Mammary epithelial cell (primary cell): Measurements from ENCODE around the gene CEP112.

ENCODE experiments used
- EZH2 ChIP-seq: IDR thresholded peaks from 2 replicates; pipeline ENCODE4 v1.6.1; 2012; ENCODE audit warnings: low read length, inconsistent platforms, borderline replicate concordance
- TF ChIP-seq, protein P1 (sequence below), 2 donors: IDR thresholded peaks in 1 of 2; conservative IDR thresholded peaks in 1 of 2; 2 replicates each; pipeline ENCODE4 v1.5.1; 2011 to 2012; ENCODE audit warnings: inconsistent platforms in 2 of 2, low read length in 2 of 2, mild to moderate bottlenecking in 2 of 2, control low read depth in 1 of 2, low read depth in 1 of 2; ENCODE audit not compliant: insufficient read depth in 1 of 2; ENCODE audit errors: extremely low read depth in 1 of 2

DNA sequence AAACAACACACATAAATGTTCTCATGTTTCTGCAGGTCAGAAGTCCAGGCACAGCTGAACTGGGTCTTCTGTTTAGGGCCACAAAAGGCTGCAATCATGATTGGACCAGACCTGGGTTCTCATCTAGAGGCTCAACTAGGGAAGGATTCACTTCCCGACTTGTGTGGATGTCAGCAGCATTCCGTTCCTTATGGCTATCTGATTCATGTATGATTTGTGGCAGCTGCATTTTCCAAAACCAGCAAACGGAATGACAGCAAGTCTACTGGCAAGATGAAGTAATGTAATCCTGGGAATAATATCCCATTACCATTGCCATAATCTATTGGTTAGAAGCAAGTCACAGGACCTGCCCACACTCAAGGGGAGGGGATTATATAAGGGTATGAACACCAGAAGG is 22.1 kb downstream of the CEP112 start:
- TF ChIP-seq EZH2: no peak
- TF ChIP-seq, protein P1, sequence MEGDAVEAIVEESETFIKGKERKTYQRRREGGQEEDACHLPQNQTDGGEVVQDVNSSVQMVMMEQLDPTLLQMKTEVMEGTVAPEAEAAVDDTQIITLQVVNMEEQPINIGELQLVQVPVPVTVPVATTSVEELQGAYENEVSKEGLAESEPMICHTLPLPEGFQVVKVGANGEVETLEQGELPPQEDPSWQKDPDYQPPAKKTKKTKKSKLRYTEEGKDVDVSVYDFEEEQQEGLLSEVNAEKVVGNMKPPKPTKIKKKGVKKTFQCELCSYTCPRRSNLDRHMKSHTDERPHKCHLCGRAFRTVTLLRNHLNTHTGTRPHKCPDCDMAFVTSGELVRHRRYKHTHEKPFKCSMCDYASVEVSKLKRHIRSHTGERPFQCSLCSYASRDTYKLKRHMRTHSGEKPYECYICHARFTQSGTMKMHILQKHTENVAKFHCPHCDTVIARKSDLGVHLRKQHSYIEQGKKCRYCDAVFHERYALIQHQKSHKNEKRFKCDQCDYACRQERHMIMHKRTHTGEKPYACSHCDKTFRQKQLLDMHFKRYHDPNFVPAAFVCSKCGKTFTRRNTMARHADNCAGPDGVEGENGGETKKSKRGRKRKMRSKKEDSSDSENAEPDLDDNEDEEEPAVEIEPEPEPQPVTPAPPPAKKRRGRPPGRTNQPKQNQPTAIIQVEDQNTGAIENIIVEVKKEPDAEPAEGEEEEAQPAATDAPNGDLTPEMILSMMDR (conservative IDR thresholded peaks at IDR 0.05 in 1 of 2, IDR thresholded peaks at IDR 0.05 in 1 of 2; ENCODE audit: extremely low read depth in 1 of 2, insufficient read depth in 1 of 2, low read depth in 1 of 2, low read length in 2 of 2): no peak
